ENCODE data around the gene RPL10. TPM values are rescaled to one million over a fixed set of nuclear protein-coding genes. Genes with fewer than 3 reads are reported as not detected.

The RPL10 gene
- 2,985 TPM for total RNA-seq (ENCODE audit: insufficient read depth, low replicate concordance)

DNA sequence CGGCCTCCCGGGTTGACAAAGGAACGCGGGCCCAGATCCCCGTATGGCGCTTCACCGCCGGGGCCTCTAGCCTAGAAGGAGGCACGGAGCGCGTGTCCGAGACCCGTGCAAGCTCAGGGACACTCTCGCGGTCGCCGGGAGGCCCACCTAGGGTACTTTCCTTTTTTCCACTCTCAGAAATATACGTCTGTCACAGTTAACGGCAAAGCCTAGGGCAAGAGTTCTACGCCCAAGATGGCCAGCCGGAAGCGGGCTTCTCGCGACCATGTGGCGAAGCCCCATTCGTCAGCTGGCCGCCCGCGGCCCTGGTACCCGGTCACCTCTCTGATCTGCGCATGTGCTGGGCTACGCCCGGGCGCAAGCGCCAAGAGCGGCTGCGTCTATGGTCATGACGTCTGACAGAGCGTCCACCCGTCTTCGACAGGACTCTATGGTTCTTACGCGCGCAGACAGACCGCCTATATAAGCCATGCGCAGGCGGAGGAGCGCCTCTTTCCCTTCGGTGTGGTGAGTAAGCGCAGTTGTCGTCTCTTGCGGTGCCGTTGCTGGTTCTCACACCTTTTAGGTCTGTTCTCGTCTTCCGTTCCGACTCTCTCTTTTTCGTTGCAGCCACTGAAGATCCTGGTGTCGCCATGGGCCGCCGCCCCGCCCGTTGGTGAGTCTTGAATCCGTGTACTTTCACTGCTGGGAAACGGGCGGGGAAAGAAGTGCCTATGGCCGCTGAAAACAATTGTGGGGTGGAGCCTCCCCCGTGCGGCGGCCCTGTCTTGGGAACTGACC, at the start of gene RPL10:
RPL10 (plus strand) TSS at position 490 of the 780 bp plus-strand sequence; CDS start at position 633, 143 bp downstream.
- DNase-seq (ENCODE audit: low spot score): peak; percentile 96

DNA sequence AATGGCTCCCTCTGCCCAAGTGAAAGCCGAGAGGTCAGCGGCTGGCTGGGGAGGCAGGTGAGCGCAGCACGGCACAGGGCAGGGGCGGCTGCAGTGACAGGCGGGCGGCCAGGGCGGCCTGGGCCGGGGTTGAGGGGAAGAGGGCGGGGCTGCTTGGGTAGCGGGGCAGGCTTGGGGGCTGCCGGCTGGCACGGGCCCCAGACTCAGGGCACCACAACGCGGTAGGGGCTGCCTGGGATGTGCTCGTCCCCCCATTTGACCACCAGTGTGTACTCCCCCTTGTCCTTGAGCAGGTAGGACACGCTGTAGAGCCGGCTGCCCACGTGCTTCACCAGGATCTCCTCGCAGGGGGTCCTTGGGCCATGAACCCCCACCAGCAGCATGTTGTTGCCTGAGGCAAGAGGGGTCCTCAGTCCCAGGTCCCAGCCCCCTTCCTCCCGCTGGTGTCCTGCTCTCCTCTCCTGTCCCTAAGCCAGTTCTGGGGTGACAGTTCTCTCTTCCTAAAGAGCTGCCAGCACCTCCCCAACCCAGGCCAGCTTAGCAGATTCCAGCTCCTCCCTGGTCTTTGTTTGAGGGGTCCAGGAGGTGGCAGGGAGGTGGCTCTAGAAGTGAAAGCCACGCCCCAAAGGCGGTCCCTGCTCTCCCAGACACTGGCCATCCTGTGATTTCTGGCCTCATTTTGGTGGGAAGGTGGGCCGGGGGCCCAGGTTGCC, 49.4 kb upstream of the RPL10 start:
- no peak for DNase-seq (ENCODE audit: low spot score)

DNA sequence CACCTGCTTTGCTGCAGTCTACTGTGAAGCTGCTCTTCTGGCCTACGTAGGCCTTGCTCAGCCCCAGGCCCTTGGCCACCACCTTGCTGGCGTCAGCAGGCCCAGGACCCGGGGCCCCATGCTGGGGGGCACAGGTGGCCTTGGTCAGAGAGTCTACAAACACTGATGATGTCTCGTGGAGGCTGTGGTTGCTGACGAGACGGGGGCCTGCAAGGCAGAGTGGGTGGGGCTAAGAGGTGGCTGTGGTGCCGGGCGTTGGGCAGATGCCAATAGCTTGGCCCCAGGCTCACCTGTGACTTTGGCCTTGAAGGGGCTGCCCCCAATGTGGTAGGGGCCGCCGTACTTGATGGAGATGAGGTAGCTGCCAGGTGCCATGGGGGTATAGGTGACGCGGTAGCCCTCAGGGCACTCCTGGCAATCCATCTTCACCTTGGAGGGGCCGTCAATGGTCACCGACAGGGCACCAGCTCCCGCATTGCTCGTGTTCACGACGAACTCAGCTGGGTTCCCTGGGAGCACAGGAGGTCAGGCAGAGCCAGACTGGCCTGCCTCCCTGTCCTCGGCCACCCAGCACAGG, 48.7 kb upstream of the RPL10 start:
- DNase-seq (ENCODE audit: low spot score): no peak

GRCh38 chrX:154349979-154350378, 48.2 kb upstream of the RPL10 start:
- DNase-seq (ENCODE audit: low spot score): no peak

DNA sequence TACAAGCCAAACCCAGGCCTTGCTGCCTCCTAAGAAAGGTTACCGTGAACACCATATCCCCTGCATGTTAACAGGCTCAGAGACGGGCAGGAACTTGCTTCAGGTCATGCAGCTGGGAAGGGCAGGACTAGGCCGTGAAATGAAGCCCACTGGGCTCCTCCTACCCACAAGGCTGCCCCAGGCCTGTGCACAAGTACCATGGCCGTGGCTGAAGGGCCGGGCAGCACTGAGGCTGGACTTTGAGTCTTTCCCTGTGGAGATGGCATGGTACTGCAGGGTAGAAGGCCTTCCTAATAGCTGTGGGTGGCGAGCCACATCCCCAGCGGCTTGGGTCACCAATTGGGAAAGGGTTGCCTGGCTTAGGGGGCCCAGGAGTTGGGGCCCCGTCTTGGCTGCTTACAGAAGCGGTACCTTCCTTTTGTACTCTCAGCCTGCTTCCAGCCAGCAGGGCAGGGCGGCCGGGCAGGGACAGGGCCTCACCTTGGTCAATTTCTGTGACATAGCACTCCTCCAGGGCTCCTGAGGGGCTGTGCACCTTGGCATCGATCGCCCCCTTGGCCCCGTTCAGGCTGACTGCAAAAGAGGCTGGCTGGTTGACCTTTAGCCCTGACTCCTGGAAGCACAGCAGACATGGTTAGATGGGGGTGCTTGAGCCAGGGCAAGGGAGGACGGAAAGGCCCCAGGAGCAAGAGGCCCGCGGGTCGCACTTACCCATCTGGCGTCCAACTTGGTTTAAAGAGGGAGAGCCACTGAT, 47.6 kb upstream of the RPL10 start:
- no peak for DNase-seq (ENCODE audit: low spot score)

DNA sequence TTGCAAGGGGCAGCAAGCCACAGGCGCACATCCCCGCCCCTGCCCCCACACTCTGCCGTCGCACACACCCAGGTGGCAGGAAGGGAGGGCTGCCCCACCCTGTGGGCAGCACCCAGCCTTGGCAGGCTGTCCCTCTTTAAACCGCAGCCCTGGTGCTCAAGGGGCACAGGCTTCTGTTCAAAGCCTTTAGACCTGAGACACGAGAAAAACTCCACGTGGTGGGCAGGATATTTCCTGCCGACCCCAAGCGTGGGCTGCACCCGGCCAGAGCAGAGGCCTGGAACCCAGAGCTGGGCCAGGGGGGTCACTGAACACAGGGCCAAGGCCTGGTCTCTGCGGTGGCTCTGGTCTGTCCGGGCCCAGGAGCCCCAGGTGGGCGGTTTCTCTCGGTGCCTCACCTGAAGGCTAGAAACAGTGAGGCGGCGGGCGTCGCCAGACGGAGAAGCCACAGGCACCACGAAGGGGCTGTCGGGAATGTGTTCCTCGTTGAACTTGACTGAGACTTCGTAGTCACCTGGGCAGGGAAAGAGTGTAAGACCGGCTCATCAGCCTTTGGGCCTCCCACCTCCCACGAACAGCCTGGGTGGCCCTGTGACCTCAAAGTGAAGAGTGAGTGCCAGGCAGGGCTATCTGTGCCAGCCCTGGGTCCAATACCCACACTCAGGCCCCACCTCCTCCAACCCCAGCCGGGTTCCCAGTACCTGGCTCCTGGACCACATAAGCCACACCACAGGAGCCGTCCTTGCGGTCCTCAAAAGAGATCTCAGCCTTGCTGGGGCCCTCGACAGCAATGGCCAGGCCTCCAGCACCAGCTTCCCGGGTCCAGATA, 46.8 kb upstream of the RPL10 start:
- DNase-seq (ENCODE audit: low spot score): no peak

GRCh38 chrX:154352012-154352401, 46.2 kb upstream of the RPL10 start:
- DNase-seq (ENCODE audit: low spot score): no peak

DNA sequence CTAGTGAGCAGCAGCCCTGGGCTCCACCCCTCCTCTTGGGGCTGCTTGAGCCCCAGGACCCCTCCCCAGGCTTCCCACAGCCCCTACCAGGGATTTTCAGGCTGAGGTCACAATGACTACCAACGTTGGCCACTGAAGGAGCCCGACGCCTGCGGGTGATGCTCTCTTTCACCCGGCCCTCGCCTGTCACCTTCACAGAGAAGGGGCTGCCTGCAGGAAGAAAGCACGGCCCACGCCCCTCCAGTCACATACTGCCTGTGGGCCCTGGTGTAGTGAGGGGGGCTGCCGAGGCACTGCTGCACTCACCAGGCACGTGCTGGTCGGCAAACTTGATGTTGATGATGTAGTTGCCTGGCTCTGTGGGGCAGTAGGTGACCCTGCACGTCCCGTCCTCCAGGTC, 45.7 kb upstream of the RPL10 start:
- no peak for DNase-seq (ENCODE audit: low spot score)

GRCh38 chrX:154353172-154353843, 44.9 kb upstream of the RPL10 start:
- DNase-seq (ENCODE audit: low spot score): no peak

- no peak for DNase-seq (ENCODE audit: low spot score)
Observed at GRCh38 chrX:154354013-154354412, 44.2 kb upstream of the RPL10 start.

GRCh38 chrX:154354516-154354915, 43.7 kb upstream of the RPL10 start:
- DNase-seq (ENCODE audit: low spot score): no peak

DNA sequence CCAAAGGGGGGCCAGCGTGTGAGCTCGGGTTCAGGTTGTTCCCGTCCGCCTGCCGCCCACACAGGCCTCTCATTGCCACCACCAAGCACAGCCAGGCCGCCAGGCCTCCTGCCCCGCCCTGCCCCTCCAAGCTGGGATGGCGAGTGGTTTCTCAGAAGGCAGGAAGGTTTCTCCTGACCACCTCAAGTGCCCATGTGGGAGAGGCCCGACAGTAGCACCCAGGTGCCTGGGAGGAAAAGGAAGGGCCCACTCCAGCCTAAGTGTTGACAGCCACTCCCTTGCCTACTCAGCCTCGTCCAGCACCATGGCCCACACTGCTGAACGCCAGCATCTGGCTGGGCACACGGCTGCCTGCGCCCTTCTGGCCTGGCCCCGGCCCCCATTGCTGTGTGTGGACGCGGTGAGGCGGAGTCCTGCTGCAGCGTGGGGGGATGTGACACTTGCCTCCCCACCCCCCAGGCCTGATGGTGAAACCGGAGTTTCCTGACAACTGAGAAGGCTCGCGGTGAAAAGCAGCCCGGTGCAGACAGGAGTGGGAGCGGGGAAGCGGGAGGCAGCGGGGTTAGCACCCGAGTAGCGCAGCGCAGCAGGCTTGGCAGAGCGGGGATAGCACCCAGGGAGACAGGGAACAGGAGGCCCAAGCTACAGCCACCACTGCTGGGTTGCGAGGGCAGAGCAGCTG, 42.9 kb upstream of the RPL10 start:
- DNase-seq (ENCODE audit: low spot score): no peak

GRCh38 chrX:154355776-154356140, 42.4 kb upstream of the RPL10 start:
- no peak for DNase-seq (ENCODE audit: low spot score)

GRCh38 chrX:154356596-154356995, 41.6 kb upstream of the RPL10 start:
- DNase-seq (ENCODE audit: low spot score): no peak

DNA sequence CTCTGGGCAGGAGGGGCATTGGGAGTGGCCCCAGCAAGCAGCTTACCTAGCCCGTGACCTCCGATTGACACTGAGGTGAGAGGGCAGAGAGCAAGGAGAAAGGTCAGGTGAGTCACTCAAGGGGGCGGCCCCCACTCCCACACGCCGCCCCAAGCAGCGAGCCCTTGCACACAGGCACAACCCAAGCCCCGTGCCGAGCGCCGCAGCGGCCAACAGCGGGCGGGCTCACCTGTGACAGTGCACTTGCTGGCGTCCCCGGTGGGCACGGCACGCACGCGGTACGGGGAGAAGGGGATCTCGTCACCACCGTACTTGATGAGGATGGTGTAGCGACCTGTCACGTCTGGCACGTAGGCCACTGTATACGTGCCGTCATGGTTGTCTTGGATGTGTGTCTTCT, 41.0 kb upstream of the RPL10 start:
- DNase-seq (ENCODE audit: low spot score): no peak

- DNase-seq (ENCODE audit: low spot score): no peak
Observed at GRCh38 chrX:154358011-154358410, 40.2 kb upstream of the RPL10 start.

GRCh38 chrX:154358829-154359228, 39.3 kb upstream of the RPL10 start:
- DNase-seq (ENCODE audit: low spot score): no peak

- DNase-seq (ENCODE audit: low spot score): no peak
Observed at GRCh38 chrX:154359362-154360154, 38.6 kb upstream of the RPL10 start.

GRCh38 chrX:154360155-154360713, 37.9 kb upstream of the RPL10 start:
- DNase-seq (ENCODE audit: low spot score): no peak
